HG02610 (cell line): ENCODE data around the gene PPP2R5C.
A peak's percentile ranks its signal among the peaks of the same experiment; 100 is the strongest.
"Not testable (repeated sequence)": the region's sequence is repeated elsewhere in the genome, so short reads cannot be mapped to it uniquely, and the experiment has no call there.

Source experiments
- ATAC-seq: cut with Tn5 transposase; IDR thresholded peaks from one replicate; pipeline ENCODE4 v1.9.1; 2021; ENCODE audit warnings: mild to moderate bottlenecking, moderate library complexity; ENCODE audit not compliant: unreplicated experiment

Gene PPP2R5C

DNA sequence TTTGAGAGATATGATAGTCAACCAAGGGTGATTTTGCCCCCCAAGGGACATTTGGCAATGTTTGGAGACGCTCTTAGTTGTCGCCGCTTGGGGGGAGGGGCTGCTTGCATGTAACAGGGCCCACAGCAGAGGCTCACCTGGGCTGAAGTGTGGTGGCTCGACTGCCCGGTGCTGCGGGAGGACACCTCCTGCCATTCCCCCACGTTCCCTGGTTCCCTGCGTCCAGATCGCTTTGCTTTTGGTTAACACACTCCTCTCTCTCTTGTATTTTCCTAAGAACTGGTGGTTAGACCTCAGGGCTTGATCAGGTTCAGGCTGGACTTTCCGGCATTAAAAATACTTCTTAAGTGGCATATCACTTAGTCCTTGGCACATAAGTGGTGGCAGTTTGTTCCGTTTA is 18.9 kb downstream of the PPP2R5C start:
- ATAC-seq, result no peak

DNA sequence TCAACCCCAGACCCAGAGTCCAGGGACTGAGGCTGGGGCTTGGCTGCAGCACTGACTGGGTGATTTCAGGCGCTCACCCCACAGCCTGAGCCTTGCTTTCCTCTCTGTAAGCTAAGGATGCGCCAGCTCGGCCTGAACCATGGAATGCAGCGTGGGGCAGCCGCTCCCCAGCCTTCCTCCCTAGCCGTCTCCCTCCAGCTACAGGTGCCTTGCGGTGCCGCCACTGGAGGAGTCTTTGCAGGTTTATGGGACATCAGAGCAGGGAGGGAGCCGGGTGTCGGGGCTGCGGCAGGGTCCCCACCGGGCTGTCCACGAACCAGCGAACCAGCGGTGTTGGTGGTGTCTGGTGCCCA is 19.4 kb downstream of the PPP2R5C start:
- ATAC-seq, result no peak

DNA sequence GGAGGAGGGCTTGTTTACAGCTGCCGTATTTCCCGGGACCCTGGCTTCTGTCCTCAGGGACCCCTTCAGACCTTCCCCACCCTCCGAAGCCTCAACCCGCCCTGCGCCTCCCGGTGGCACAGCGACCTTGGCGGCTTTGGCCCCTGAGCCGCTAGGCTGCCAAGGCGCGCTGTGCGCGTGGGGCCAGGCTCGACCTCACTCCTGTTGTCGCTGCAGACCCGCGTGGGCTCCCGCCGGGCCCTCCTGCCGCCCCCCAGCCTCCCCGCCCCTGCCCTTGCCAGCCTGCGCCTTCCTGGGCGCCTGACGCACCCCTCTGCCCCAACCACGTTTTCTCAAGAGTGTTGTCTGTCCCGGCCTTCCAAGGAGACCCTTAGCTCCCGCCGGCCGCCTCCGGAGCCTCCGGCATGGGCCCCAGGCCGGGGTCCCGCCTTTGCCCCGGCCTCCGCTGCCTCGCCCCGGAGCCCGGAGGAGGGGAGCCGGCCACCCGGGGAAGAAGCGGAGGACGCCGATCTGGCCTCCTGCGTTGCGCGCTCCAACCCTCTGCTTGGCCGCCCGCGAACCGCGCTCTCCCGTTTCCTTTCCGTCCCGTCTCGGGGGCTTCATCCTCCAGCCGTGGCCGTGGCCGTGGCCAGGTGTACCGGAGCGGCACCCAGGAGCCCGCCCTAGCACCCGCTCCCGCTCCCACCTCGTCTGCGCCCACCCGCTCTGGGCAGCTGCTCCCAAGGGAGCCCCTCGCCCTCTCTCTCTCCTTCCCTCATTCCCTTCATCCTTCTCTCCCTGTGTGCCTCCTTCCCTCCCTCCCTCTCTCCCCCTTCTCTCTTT is 19.9 kb downstream of the PPP2R5C start:
- ATAC-seq, result no peak

DNA sequence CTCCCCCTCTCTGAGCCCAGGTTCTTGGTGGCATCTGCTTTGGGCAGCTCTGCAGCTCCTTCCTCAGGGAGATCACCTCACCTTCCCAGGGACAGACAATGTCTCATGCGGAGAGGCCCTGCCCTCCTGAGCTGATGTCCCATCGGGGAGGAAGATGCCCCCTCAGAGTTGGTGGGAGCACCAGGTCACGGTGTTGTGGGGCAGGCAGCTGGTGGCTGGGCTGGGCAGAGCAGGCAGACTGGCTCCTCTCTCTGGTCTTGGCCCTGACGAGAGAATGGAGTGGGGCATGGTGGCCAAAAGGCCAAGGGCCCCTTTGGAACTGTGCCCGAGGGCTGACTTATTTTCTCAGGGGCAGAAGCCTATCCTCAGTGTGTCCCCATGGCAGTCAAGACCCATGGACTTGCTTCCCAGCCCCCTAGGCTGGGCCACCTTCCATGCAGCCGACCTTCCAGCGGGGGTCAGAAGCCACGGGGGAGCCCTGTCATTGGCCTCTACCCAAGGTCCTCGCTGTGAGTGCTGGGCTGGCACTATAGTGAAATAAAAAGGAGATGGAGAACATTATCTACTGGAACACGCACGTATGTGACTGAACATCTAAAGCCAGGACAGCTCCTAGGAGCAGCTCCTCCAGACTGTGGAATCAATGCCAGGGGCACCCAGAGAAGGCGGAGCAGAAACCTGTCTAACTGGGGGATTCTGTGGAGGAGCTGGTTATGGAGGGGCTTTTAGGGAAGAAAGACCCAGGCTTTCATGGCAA is 21.9 kb downstream of the PPP2R5C start:
- no peak for ATAC-seq

DNA sequence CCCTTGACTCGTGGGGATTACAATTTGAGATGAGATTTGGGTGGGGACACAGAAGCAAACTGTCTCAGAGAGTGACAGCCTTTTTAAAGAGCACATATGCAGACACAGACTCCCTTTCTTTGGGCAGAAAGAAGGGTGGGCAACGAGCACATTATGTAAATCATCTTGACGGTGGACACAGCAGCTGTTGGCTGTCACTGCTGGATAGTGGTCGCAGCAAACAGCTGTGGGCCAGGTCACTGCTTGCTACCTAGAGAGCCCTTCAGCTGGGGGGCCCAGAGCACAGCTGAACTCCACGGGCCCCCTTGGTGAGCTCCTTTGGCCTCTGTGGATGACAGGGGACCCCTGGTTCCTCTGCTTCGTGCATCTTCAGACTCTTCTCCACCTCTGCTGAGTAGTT is 23.1 kb downstream of the PPP2R5C start:
- ATAC-seq, result no peak

DNA sequence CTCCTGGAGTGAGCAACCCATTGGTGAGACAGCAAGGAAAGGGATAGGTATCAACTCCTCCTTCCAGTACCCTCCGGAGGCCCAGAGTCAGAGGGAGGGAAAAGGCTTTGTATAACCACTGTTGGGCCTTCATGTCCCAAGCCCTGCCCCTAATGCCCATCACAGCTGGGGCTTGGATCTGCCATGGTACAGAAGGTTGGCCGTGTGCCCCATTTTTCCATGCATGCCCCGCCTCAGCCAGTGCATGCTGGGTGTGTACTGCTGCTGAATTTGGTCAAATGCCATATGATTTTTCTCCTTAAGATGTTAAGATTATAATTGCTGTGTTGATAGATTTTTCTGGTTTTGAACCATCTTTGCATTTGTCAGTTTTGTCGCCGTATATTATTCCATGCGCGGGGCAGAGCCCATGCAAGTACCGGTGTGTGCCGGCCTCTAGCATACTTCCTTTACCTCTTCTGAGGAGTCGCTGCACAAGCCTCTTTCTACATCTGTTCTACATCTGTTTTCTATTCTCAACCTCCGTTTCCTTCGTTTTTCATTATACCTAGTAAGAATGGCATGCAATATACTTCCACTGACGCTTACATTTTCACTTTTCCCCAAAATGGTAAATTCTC is 26.6 kb downstream of the PPP2R5C start:
- no peak for ATAC-seq

DNA sequence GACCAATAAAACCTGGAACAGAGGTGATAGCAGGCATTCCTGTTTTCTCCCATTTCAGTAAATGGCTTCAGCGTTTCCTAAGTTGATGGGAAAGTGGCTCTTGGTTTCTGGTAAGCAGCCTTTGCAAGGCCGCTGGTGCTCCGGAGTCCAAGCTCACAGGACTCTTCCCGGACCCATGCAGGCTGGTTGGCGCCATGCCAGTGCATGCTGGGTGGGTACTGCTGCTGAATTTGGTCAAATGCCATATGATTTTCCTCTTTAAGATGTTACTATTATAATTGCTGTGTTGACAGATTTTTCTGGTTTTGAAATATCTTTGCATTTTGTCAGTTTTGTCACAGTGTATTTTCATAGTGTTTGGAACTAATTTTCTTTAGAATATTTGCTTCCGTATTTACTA is 27.7 kb downstream of the PPP2R5C start:
- ATAC-seq, result no peak

DNA sequence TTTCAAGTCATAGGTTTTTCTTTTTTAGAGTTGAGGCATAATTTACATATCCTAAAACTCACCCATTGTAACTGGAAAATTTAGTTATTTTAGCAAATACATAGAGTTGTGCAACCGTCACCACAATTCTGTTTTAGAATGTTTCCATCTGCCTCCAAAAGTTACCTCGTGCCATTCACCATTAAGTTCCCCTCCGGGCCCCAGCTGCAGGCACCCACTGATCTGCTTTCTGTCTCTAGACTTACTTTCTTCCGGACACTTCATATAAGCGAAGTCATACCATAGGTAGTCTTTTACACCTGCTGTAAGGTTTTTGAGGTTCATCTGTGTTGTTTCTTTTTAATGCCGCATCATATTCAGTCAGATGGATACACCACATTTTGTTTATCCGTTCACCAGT is 28.7 kb downstream of the PPP2R5C start:
- no peak for ATAC-seq

DNA sequence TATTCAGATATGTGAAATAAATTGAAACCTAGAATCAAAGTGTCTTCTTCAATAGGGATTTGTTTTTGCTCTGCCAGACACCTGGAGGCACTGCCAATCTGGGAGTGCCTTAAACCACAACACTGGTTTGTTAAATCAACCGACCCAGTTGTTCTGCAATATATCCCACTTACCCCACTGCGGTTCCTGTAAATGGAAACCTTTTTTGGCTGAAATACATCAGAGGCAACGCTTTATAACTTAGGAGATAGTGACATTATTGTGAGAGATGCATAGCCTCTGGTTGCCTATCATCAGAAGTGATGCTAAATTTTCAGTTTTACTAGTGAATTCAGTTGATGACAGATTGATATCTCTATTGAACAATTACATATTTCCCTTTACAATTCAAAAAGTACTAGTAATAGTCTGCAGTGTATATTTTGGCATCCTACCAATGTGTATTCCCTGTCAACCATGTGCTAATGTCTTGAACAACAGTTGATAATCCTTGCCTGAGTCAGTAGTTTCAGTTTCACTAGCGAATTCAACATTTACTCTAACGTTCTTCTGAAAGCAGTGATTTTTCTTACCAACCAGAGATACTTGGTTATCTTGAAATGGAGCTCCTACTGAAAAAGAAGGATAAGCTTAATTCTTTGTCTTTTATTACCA is 30.5 kb downstream of the PPP2R5C start:
- no peak for ATAC-seq

DNA sequence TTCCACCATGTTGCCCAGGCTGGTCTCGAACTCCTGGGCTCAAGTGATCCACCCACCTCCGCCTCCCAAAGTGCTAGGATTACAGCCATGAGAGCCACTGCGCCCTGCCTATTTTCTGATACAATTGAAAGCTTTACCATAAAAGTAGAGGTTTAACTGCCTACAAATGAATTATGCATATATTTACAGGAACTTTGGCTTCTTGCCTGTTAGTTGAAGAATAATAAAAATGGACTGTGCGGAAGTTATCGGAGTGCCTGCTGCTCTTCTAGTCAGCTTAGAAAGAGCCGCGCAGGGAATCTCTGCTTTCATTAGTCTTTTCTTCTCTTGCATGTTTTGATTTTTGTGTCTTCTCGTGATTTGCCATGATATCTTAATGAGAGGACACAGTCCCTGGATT is 34.5 kb downstream of the PPP2R5C start:
- ATAC-seq, result no peak

DNA sequence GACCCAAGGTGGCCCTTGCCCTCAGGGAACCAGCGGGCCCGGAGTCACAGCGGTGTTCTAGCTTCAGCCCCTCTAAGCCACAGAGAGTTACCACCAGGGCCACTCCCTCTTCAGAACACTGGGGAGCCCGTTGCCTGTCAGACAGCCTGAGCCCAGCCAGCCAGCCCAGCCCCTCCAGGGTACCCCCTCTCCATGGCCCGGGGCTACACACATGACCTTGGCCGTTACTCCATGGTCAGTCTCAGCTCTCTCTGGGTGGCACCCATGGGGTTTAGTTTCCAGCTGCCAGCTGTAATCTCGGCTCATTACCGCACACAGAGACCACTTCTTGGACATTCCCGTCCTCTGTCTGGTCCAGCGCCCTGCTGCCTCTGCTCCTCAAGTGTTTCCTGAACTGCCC is 35.0 kb downstream of the PPP2R5C start:
- no peak for ATAC-seq

DNA sequence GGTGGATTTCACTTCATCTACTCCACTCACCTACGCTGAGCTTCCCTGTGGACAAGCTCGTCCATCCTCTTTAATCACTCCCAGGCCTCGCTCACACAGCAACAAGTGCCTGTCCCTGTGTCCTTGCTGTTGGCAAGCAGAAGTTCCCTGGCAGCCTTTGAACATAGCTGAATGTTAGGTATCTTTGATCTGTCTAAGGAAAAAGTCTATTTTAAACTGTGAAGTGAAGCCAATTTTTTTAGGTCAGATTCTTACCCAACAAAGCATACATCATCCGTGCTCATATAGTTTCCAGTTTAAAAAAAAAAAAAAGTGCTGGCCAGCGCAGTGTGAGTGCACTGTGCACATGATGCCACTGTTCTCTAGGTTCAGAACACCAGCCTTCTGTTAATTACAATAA is 36.3 kb downstream of the PPP2R5C start:
- no peak for ATAC-seq

DNA sequence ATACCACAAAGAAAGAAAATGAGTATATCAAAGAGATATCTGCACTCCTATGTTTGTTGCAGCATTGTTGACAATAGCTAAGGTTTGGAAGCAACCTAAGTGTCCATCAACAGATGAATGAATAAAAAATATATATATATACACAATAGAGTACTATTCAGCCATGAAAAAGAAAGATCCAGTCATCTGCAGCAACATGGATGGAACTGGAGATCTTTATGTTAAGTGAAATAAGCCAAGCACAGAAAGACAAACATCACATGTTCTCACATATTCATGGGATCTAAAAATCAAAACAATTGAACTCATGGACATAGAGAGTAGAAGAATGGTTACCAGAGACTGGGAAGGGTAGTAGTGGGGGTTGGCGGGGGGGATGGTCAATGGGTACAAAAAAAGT is 42.9 kb downstream of the PPP2R5C start:
- not testable (repeated sequence) for ATAC-seq

DNA sequence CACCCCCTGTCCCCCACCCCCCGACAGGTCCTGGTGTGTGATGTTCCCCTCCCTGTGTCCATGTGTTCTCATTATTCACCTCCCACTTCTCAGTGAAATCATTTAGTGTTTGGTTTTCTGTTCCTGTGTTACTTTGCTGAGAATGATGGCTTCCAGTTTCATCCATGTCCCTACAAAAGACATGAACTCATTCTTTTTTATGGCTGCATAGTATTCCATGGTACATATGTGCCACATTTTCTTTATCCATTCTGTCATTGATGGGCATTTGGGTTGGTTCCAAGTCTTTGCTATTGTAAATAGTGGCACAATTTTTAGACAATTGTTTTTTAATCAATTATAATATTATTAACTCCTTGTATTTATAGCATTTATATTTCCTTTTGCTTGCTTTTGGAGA is 44.7 kb downstream of the PPP2R5C start:
- not testable (repeated sequence) for ATAC-seq

DNA sequence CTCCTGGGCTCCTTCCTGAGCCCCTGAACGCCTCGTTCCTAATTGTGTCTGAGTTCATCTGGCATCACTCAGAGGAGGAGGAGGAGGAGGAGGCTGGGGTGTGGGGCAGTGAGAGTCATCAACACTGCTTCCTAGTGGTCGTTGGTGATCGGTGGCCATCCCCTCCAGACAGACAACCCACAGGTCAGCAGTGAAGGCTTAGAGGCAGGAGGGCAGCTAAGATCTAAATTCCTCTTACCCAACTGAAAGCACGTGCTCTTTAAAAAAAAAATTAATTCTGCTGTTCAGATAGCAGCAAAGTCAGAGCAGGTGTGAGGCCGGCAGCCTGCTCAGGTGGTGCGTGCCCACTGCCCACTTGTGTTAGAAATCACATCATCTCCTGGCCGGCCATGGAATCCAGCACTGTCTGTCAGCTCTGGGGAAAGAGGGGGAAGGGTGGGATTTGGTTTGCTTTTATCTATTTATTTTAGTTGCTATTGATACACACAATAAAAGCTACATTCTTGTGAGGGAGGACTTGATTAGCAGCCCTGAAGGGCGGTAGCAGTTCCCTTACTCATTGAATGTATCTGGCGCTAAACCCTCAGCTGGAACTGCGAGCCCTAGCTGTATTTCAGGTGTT is 46.6 kb downstream of the PPP2R5C start:
- no peak for ATAC-seq

DNA sequence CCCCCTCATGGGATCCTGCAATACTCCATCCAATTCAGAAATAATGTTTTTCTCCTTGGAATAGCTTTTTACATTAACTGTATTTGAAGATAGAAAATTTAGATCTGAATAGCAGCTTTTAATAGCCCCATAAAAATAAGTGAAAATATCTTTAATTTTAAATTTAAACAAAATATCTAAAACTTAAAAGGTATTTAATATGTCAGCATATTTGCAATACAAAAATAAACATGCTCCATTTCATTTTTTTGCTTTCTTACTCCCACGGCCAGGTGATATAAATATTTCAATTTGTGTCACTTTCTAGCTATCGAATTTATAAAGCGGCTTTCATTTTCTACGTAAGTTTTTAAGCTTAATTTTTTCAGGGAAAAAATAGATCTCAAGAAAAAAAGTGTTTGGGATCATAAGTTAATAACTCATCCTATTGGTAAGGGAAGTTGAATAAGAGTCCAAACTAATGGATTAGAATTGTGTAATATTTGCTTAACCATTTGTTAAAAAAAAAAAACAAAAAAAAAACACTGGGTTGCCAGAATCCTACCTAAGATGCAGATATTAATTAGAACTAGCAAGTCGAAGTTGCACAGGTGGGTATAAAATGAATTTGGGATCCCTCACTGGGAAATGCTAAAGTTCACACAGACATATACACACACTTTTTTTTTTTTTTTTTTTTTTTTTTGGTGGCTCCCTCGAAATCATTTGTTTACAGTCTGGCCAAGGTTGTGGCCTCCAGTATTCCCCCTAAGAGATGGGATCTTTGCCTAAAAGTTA is 47.6 kb downstream of the PPP2R5C start:
- no peak for ATAC-seq

DNA sequence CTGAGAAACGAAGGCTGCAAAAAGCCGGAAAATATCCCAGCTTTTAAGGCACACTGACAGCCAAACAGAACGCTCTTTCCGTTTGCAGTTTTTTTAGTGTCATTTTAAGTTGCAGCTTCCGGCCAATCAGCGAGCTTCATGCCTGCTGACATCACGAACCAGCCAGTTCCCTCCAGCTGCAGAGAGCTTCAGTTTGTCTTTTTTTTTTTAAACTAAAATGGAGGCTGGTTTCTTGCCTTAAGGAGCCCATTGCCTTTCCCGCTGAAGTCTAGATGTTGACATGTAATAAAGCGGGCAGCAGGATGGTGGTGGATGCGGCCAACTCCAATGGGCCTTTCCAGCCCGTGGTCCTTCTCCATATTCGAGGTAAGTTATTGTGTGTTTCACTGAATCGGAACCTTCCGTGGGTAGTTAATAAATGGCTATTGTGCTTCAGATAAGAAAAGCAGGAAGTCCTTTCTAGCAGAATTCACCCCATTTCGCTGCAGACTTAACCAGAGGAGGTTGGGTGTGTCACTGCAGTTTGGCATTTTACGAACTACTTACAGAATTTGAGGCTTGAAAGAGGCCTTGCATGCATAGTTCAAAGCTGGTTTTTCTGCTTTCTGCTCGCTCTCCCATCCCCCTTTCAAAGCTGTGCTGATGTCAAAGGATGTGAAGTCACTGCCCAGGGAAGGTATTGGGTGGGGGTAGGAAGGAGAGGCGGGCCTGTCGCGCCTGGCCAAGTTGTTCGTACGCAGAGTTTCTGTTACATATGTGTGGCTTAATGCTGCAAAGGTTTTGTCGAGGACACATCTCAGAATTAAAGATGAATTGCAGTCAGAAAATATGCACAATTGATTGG is 48.4 kb downstream of the PPP2R5C start:
- peak; percentile 89 for ATAC-seq

DNA sequence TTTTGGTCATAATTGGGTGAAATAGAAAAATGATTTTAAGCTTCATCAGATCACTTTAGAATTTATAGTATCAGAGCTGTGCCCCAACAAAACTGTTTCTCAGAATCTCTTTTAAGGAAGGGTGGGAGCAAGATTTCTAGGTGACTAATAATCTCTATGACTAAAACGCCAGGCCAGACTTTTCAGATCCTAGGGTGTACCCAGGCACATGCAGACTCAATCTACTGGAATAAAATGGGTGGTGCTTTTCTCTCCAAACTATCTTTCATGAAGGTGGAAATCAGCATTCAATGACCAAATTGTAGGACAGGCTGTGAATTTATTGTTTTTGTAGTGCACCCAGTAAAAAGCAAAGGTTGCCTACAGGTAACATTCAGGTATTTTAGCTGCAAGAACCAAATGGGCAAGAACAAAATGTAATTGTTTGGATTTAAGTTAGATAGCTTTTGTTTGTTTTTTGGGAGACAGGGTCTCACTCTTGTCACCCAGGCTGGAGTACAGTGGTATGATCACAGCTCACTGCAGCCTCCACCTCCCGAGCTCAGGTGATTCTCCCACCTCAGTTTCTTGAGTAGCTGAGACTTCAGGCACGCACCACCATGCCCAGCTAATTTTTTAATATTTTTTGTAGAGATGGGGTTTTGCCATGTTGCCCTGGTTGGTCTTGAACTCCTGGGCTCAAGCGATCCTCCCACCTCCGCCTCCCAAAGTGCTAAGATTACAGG is 49.5 kb downstream of the PPP2R5C start:
- ATAC-seq, result no peak

DNA sequence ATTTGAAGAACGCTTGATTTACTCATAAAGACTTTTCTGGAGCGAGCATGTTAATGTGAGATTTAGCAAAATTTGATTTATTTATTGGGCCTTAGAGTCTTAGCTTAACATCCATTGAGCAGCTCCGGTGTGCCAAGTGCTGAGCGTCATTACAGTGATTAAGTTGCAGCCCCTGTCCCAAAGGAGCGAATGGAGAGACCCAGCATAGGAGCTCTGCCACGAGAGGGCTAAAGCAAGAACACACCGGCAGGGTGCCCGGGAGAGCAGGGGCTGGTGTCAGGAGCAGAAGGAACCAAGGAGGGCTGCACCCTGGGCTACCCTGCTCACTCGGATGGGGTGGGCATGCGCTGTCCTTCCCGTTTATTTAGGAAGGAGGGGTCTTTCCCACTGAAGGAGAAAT is 50.6 kb downstream of the PPP2R5C start:
- ATAC-seq, result no peak
